ENCODE measurements around the gene CDK5RAP3. TPM values are rescaled to one million over a fixed set of nuclear protein-coding genes. Genes with fewer than 3 reads are reported as not detected.
A peak's percentile ranks its signal among the peaks of the same experiment; 100 is the strongest.

The CDK5RAP3 gene
- total RNA-seq, 1 experiment from 2014 or later: 149 TPM

DNA sequence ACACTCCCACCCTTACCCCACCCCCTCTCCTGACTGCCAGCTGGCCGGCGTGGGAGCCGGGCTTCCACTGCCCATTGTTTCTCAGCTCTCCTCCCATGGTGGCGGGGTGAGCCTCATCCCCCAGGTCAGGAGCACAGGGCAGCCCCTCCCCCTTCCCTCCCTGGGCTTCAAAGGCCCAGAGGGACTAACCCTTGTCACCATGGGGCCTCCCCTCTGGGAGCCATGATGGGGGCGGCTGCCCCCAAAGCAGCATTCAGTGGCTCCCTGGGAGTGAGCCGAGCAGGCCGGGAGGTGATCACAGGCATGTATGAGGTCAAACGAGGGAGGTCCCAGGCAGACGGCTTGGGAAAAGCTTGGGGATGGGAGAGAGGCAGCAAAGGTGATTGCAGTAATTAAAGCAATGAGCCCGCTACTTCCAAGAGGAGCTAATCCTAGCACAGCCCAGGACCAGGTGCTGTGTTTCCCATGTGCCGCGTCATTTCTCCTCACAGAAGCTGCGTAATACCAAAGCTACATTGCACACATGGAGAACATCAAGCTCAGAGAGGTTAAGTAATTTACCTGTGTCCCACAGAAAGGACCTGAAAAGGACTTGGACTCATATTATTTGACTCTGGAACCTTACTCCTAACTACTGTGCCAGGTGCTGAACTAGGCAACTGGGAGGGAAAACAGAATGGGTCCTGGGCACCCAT lies 24.5 kb downstream of the CDK5RAP3 start:
- Mint-ChIP-seq H3K4me3 (peak overlapping the region in 1 of 2 experiments; percentile 30; a peak in 1 of 5 replicates), H3K9me3 (no peaks in the 10 kb centered on the region; a peak in 1 of 5 replicates), H3K27me3 (ENCODE audit: low read depth) (no peaks in the 10 kb centered on the region; the same call in none of the 2 replicates), H3K4me1 (peaks cover 58 to 65% of the 10 kb centered on the region in 2 experiments), H3K36me3 (ENCODE audit: insufficient read depth in 1 of 3, low read depth in 3 of 3) (no peaks in the 10 kb centered on the region), H3K27ac (peak overlapping the region in 2 of 3 experiments; percentile 23 to 24; a peak in 1 of 7 replicates)
- H3K23ac ChIP-seq (ENCODE audit: insufficient read length, low read depth, low read length): no peak overlapping the region
- H3K27ac ChIP-seq (ENCODE audit: insufficient read length, low read depth, low read length): no peak overlapping the region
- no peak overlapping the region for H2BK5ac ChIP-seq (ENCODE audit: insufficient read length, low read length)
- no peak overlapping the region for H4K5ac ChIP-seq (ENCODE audit: insufficient read length, low read depth, low read length)
- DNase-seq: peak; percentile 67
- H3T11ph ChIP-seq (ENCODE audit: low read length): no peak overlapping the region
- no peak overlapping the region for H2BK20ac ChIP-seq (ENCODE audit: low read depth, low read length, poor library complexity, severe bottlenecking)
- no peak overlapping the region for H3K56ac ChIP-seq (ENCODE audit: insufficient read length, low read depth, low read length)
- no peak overlapping the region for H3K18ac ChIP-seq (ENCODE audit: insufficient read length, low read depth, low read length)
- no peak overlapping the region for H2AFZ ChIP-seq (ENCODE audit: low read length)
- H3K27me3 ChIP-seq (ENCODE audit: insufficient read depth, low read length): no peaks in the 10 kb centered on the region
- H3K23me2 ChIP-seq (ENCODE audit: insufficient read length, low read depth, low read length, poor library complexity, severe bottlenecking): no peaks in the 10 kb centered on the region
- no peak overlapping the region for H2AK5ac ChIP-seq (ENCODE audit: insufficient read length, low read length)
- H3K79me2 ChIP-seq (ENCODE audit: insufficient read depth, low read length): no peaks in the 10 kb centered on the region
- no peak overlapping the region for H2BK15ac ChIP-seq (ENCODE audit: low read depth, low read length)
- no peak overlapping the region for H3K4me2 ChIP-seq (ENCODE audit: insufficient read depth, insufficient read length, low read length)
- no peaks in the 10 kb centered on the region for H3K9me3 ChIP-seq (ENCODE audit: control insufficient read depth, low read depth, low read length)
- TF ChIP-seq, protein P1, sequence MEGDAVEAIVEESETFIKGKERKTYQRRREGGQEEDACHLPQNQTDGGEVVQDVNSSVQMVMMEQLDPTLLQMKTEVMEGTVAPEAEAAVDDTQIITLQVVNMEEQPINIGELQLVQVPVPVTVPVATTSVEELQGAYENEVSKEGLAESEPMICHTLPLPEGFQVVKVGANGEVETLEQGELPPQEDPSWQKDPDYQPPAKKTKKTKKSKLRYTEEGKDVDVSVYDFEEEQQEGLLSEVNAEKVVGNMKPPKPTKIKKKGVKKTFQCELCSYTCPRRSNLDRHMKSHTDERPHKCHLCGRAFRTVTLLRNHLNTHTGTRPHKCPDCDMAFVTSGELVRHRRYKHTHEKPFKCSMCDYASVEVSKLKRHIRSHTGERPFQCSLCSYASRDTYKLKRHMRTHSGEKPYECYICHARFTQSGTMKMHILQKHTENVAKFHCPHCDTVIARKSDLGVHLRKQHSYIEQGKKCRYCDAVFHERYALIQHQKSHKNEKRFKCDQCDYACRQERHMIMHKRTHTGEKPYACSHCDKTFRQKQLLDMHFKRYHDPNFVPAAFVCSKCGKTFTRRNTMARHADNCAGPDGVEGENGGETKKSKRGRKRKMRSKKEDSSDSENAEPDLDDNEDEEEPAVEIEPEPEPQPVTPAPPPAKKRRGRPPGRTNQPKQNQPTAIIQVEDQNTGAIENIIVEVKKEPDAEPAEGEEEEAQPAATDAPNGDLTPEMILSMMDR (conservative IDR thresholded peaks at IDR 0.05): no peak
- H3K4me1 ChIP-seq (ENCODE audit: insufficient read depth, low read length): peaks cover 7% of the 10 kb centered on the region; the same call in 1 of the 2 replicates
- no peak overlapping the region for H4K91ac ChIP-seq (ENCODE audit: insufficient read length, low read depth, low read length)
- no peak overlapping the region for H3K9ac ChIP-seq (ENCODE audit: extremely low read depth, insufficient read length, low read length)
- WGBS (ENCODE audit: extremely low coverage, insufficient read length, low lambda C conversion rate): no CpG with 5 or more reads among the region's 13 CpGs
- H2BK120ac ChIP-seq (ENCODE audit: low read depth, low read length, poor library complexity, severe bottlenecking): no peak overlapping the region
- no peaks in the 10 kb centered on the region for H4K20me1 ChIP-seq (ENCODE audit: control insufficient read depth, insufficient read depth, insufficient read length)
- no peak overlapping the region for H3K14ac ChIP-seq (ENCODE audit: insufficient read depth, low read length)
- no peak overlapping the region for H2BK12ac ChIP-seq (ENCODE audit: insufficient read length, low read depth, low read length)
- H3K4ac ChIP-seq (ENCODE audit: low read depth, low read length): no peak overlapping the region
- H4K8ac ChIP-seq (replicated peaks; ENCODE audit: insufficient read length, low read depth, low read length): no peak overlapping the region
- no peaks in the 10 kb centered on the region for H3K79me1 ChIP-seq (ENCODE audit: insufficient read depth, low read depth, low read length, poor library complexity, severe bottlenecking)
